Keratinocyte (primary cell): ENCODE results near the gene DLAT. TPM values are rescaled to one million over a fixed set of nuclear protein-coding genes. Genes with fewer than 3 reads are reported as not detected.

Experiments used
- DNase-seq: peaks from one replicate; pipeline ENCODE4 v3.0.0-alpha.2; 2011; ENCODE audit warnings: low read depth, missing footprints, low spot score
- FAIRE-seq: peaks from 2 replicates; lab custom pipeline; 2011; peaks lifted over from hg19 to GRCh38; lab: Jason Lieb, UNC
- H2AFZ ChIP-seq: 2 replicates; pipeline ENCODE4 v1.6.0; 2012; ENCODE audit warnings: low read length, control low read depth, inconsistent platforms; ENCODE audit not compliant: control insufficient read depth
- H3K27ac ChIP-seq: 2 replicates; pipeline ENCODE4 v1.5.1; 2011; ENCODE audit warnings: low read length; ENCODE audit not compliant: control insufficient read depth, insufficient read depth
- H3K27me3 ChIP-seq: 3 replicates; pipeline ENCODE4 v1.6.0; 2011; ENCODE audit warnings: low read length; ENCODE audit not compliant: control insufficient read depth, insufficient read depth; ENCODE audit errors: extremely low read depth
- H3K36me3 ChIP-seq, 2 experiments: 2 replicates in 1 of 2; 3 replicates in 1 of 2; pipeline ENCODE4 v1.5.1; 2011; ENCODE audit warnings: low read length in 2 of 2, mild to moderate bottlenecking in 1 of 2; ENCODE audit not compliant: control insufficient read depth in 2 of 2, insufficient read depth in 2 of 2; ENCODE audit errors: extremely low read depth in 1 of 2
- H3K4me1 ChIP-seq: 3 replicates; pipeline ENCODE4 v1.5.1; 2011; ENCODE audit warnings: low read length; ENCODE audit not compliant: control insufficient read depth, insufficient read depth; ENCODE audit errors: extremely low read depth
- H3K4me2 ChIP-seq: 3 replicates; pipeline ENCODE4 v1.6.0; 2011; ENCODE audit warnings: low read depth, low read length; ENCODE audit not compliant: control insufficient read depth, insufficient read depth; ENCODE audit errors: extremely low read depth
- H3K4me3 ChIP-seq, 3 experiments: fragments of 200-600 bp in 1 of 3; sonication (generic) in 1 of 3; 2 replicates in 2 of 3; 3 replicates in 1 of 3; pipeline ENCODE4 v1.5.1; 2011 to 2016; ENCODE audit warnings: low read length in 3 of 3, mild to moderate bottlenecking in 3 of 3, control low read depth in 2 of 3, inconsistent platforms in 1 of 3, low read depth in 1 of 3, mixed read lengths in 1 of 3, mixed run types in 1 of 3, moderate library complexity in 1 of 3; ENCODE audit not compliant: control insufficient read depth in 2 of 3, insufficient read depth in 2 of 3; ENCODE audit errors: extremely low read depth in 1 of 3
- H3K79me2 ChIP-seq: 2 replicates; pipeline ENCODE4 v1.6.0; 2012; ENCODE audit warnings: low read length; ENCODE audit not compliant: control insufficient read depth, insufficient read depth
- H3K9ac ChIP-seq: 3 replicates; pipeline ENCODE4 v1.6.0; 2011; ENCODE audit warnings: low read length; ENCODE audit not compliant: control insufficient read depth, insufficient read depth; ENCODE audit errors: extremely low read depth
- H3K9me1 ChIP-seq: 3 replicates; pipeline ENCODE4 v1.6.0; 2011; ENCODE audit warnings: low read length; ENCODE audit not compliant: control insufficient read depth, insufficient read depth; ENCODE audit errors: extremely low read depth
- H3K9me3 ChIP-seq: 2 replicates; pipeline ENCODE4 v1.5.1; 2012; ENCODE audit warnings: low read depth, low read length; ENCODE audit not compliant: control insufficient read depth
- H4K20me1 ChIP-seq: 3 replicates; pipeline ENCODE4 v1.6.0; 2011; ENCODE audit warnings: low read length; ENCODE audit not compliant: control insufficient read depth, insufficient read depth; ENCODE audit errors: extremely low read depth
- EZH2 ChIP-seq: IDR thresholded peaks from one replicate; pipeline ENCODE4 v1.6.1; 2012; ENCODE audit warnings: inconsistent platforms, mild to moderate bottlenecking, low read length, moderate library complexity
- dilution Hi-C: fragments of 300-500 bp; cut with MboI; formaldehyde crosslinking; loops from one replicate; pipeline ENCODE4 v1.7.0; 2020; ENCODE audit warnings: low sequenced_read_pairs; ENCODE audit not compliant: extremely low pct_ligation_motif_present
- polyA plus RNA-seq, 5 experiments: library from polyadenylated mRNA; depleted of rRNA in 3 of 5; stranded (reverse) in 3 of 5; stranded (forward) in 1 of 5; unstranded in 1 of 5; fragments of >200 nt; gene quantifications; 1 replicate in 1 of 5; 2 replicates in 3 of 5; 3 replicates in 1 of 5; pipeline versions ENCODE4 v1.2.1 to v1.2.3, GENCODE V29; 2011 to 2012; ENCODE audit warnings: missing spikeins in 2 of 5, low read depth in 1 of 5, low replicate concordance in 1 of 5
- TF ChIP-seq, protein P1 (sequence below), 3 experiments: IDR thresholded peaks in 1 of 3; conservative IDR thresholded peaks in 1 of 3; optimal IDR thresholded peaks in 1 of 3; 2 replicates in 2 of 3; 3 replicates in 1 of 3; pipeline versions ENCODE3 to v1.5.1; 2011; ENCODE audit warnings: low read length in 3 of 3, mild to moderate bottlenecking in 3 of 3, moderate library complexity in 2 of 3, control low read depth in 1 of 3, inconsistent platforms in 1 of 3; ENCODE audit not compliant: insufficient read depth in 2 of 3; ENCODE audit errors: extremely low read depth in 1 of 3

Gene DLAT
- polyA plus RNA-seq, 1 donor (not counting 4 experiments of a cell fraction or from before 2014, with no cell fraction given): 41.9 TPM

DNA sequence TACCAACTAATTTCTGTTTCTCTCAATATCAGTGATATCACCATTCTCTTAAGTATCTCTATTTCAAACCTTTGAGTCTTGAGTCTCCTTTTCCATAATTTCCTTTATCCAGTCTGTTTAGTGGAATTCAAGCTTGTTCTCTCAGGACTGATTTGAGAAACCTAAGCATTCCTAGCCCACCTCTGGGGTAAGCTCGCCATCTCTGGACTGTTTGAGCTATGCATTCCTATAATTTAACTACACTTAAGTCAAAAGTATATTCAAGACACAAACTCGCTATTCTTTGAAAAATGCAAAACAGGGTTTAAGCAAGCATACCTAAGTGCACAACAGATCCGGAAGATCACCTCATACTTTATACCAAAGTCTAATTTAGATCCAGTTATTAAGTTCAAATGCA lies 2.1 kb upstream of the DLAT start:
- H3K79me2 ChIP-seq: peaks cover 10% of the 10 kb centered on the region
- no peak overlapping the region for H3K9ac ChIP-seq
- no peaks in the 10 kb centered on the region for H4K20me1 ChIP-seq
- H3K27me3 ChIP-seq: no peaks in the 10 kb centered on the region
- FAIRE-seq (no peak), DNase-seq (no peak)
- dilution Hi-C loops: no loop called here
- no peak overlapping the region for H3K4me2 ChIP-seq
- peaks cover 0 to 2% of the 10 kb centered on the region in 2 experiments for H3K36me3 ChIP-seq
- no peak overlapping the region for H2AFZ ChIP-seq
- H3K9me3 ChIP-seq: no peaks in the 10 kb centered on the region
- TF ChIP-seq, protein P1, sequence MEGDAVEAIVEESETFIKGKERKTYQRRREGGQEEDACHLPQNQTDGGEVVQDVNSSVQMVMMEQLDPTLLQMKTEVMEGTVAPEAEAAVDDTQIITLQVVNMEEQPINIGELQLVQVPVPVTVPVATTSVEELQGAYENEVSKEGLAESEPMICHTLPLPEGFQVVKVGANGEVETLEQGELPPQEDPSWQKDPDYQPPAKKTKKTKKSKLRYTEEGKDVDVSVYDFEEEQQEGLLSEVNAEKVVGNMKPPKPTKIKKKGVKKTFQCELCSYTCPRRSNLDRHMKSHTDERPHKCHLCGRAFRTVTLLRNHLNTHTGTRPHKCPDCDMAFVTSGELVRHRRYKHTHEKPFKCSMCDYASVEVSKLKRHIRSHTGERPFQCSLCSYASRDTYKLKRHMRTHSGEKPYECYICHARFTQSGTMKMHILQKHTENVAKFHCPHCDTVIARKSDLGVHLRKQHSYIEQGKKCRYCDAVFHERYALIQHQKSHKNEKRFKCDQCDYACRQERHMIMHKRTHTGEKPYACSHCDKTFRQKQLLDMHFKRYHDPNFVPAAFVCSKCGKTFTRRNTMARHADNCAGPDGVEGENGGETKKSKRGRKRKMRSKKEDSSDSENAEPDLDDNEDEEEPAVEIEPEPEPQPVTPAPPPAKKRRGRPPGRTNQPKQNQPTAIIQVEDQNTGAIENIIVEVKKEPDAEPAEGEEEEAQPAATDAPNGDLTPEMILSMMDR (optimal IDR thresholded peaks at IDR 0.05 in 1 of 3, IDR thresholded peaks at IDR 0.05 in 1 of 3, conservative IDR thresholded peaks at IDR 0.05 in 1 of 3; ENCODE audit: extremely low read depth in 1 of 3, insufficient read depth in 2 of 3, low read length in 3 of 3): no peak
- no peak for TF ChIP-seq EZH2
- H3K4me1 ChIP-seq: peaks cover 5% of the 10 kb centered on the region
- no peak overlapping the region for H3K27ac ChIP-seq
- no peaks in the 10 kb centered on the region for H3K9me1 ChIP-seq
- no peak overlapping the region for H3K4me3 ChIP-seq

DNA sequence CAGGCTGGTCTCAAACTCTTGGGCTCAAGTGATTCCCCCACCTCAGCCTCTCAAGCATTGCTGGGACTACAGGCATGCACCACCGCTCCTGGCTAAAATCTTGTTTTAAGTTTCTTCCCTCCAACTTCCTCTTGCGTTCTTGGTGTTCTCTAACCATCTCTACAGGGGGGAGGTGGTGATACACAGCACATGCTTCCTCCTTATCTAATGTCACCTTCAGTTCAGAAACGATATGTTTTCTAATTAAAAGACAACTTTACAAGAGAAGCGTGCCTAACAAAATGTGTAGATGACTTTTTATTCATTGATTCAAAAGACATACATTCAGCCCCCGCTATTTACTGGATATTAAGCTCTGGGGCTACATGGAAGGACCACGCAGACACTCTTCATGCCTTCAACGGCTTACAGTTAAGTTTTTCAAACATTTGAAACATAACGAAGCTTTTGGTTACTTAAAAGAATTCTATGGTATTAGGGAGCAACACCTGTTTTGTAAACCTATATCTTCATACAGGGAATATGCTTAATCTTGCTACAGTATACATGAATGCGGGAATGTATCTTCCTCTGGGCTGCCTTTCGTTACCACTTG lies 933 bp upstream of the DLAT start:
- no peak for FAIRE-seq
- Histone ChIP-seq H4K20me1 (no peaks in the 10 kb centered on the region), H3K27ac (peak overlapping the region; percentile 45), H3K9me1 (no peaks in the 10 kb centered on the region), H3K9me3 (no peaks in the 10 kb centered on the region), H3K27me3 (no peaks in the 10 kb centered on the region), H3K36me3 (peaks cover 2 to 10% of the 10 kb centered on the region in 2 experiments), H3K4me2 (peak overlapping the region; percentile 67), H2AFZ (peak overlapping the region; percentile 64), H3K9ac (peak overlapping the region; percentile 75), H3K4me3 (peak overlapping the region; percentile 64 to 79 (median 70)), H3K79me2 (peaks cover 10% of the 10 kb centered on the region), H3K4me1 (peaks cover 5% of the 10 kb centered on the region)
- dilution Hi-C loops: no loop called here
- TF ChIP-seq, protein P1 (optimal IDR thresholded peaks at IDR 0.05 in 1 of 3, IDR thresholded peaks at IDR 0.05 in 1 of 3, conservative IDR thresholded peaks at IDR 0.05 in 1 of 3; ENCODE audit: extremely low read depth in 1 of 3, insufficient read depth in 2 of 3, low read length in 3 of 3): no peak
- no peak for TF ChIP-seq EZH2
- no peak for DNase-seq
